ENCODE results near the gene GALNS. TPM values are rescaled to one million over a fixed set of nuclear protein-coding genes. Genes with fewer than 3 reads are reported as not detected.

The GALNS gene
- total and polyA plus RNA-seq, 2 of the 4 experiments (the other 2 are of a cell fraction): 7.2 to 32.5 TPM

DNA sequence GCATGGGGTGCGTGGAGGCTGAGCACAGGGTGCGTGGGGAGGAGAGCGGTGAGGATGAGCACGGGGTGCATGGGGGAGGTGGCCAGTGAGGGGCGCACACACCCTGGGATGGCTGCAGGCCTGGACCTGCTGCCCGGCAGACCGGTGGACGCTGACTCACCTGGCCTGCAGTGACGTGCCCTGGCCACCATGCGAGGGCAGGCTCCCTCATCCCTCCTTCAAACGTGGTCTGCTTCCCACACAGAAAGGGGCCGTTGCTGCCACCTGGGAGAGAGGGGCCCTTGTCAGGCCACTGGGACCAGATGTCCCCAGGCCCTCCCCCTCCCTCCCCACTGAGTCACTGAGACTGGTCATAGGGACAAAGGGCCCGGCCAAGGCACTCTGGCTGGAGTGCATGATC, 24.9 kb downstream of the GALNS start:
- no peak overlapping the region for H4K5ac ChIP-seq (ENCODE audit: low read depth, low read length)
- CTCF ChIA-PET: no interaction called here
- no peaks in the 10 kb centered on the region for H3K9me3 ChIP-seq (ENCODE audit: control insufficient read depth, insufficient read depth, low read length)
- H3K4ac ChIP-seq (ENCODE audit: low read depth, low read length): no peak overlapping the region
- TF ChIP-seq MXI1 (IDR thresholded peaks at IDR 0.05; ENCODE audit: borderline replicate concordance, low read depth, low read length) (no peak), CEBPB (IDR thresholded peaks at IDR 0.05; ENCODE audit: low read depth, low read length) (no peak), MAZ (IDR thresholded peaks at IDR 0.05; ENCODE audit: borderline replicate concordance, low read depth, low read length) (no peak)
- no peak overlapping the region for H3K4me3 ChIP-seq (ENCODE audit: insufficient read depth, low read depth, low read length)
- intact Hi-C loops (cut with micrococcal nuclease): no loop called here
- H2AK9ac ChIP-seq (replicated peaks; ENCODE audit: low read depth, low read length, poor library complexity): no peak overlapping the region
- H3K9ac ChIP-seq (ENCODE audit: low read depth, low read length): no peak overlapping the region
- no peak overlapping the region for H3K27ac ChIP-seq (ENCODE audit: insufficient read depth, low read length)
- H2BK120ac ChIP-seq (ENCODE audit: low read depth, low read length): no peak overlapping the region
- dilution Hi-C loops (cut with HindIII; ENCODE audit: low sequenced_read_pairs, unreplicated experiment): no loop called here
- WGBS, 2 experiments (ENCODE audit: extremely low coverage in 2 of 2, insufficient read length in 1 of 2): 90% methylated on average over 2 of the region's 13 CpGs; no CpG with 5 or more reads in 1 of the 2 experiments
- H3K18ac ChIP-seq (ENCODE audit: low read depth, low read length): no peak overlapping the region
- H3K27me3 ChIP-seq (ENCODE audit: control insufficient read depth, insufficient read depth, low read length): no peaks in the 10 kb centered on the region
- H3K4me2 ChIP-seq (ENCODE audit: low read depth, low read length): no peak overlapping the region
- H2BK5ac ChIP-seq (ENCODE audit: low read depth, low read length, poor library complexity, severe bottlenecking): no peak overlapping the region
- no TSS peak for BruUV-seq (replicated peaks)
- H3K23ac ChIP-seq (ENCODE audit: low read depth, low read length): no peak overlapping the region
- peaks cover 18% of the 10 kb centered on the region; the same call in 1 of the 2 replicates for H3K36me3 ChIP-seq (ENCODE audit: control insufficient read depth, insufficient read depth, low read length)
- no peak for ATAC-seq (ENCODE audit: low read depth)
- H4K91ac ChIP-seq (ENCODE audit: insufficient read depth, low read depth, low read length): no peak overlapping the region
- H2BK20ac ChIP-seq (ENCODE audit: low read depth, low read length): no peak overlapping the region
- H4K8ac ChIP-seq (ENCODE audit: low read depth in 2 of 2, low read length in 2 of 2): no peak overlapping the region
- POLR2A ChIA-PET (ENCODE audit: unreplicated experiment): no interaction called here
- H3K56ac ChIP-seq (ENCODE audit: extremely low read depth, insufficient read depth, low read length): no peak overlapping the region
- peaks cover 3% of the 10 kb centered on the region; the same call in 1 of the 2 replicates for H4K20me1 ChIP-seq (ENCODE audit: insufficient read depth, low read length)
- H2AFZ ChIP-seq (replicated peaks; ENCODE audit: low read length, poor library complexity): no peak overlapping the region
- H3K79me1 ChIP-seq (ENCODE audit: low read depth in 1 of 2, low read length in 2 of 2): no peaks in the 10 kb centered on the region
- H3K14ac ChIP-seq (replicated peaks; ENCODE audit: low read depth, low read length): no peak overlapping the region
- DNase-seq: no peak
- H3K4me1 ChIP-seq (ENCODE audit: control insufficient read depth, insufficient read depth, low read length): peaks cover 4% of the 10 kb centered on the region; the same call in 1 of the 2 replicates
- no peaks in the 10 kb centered on the region for H3K9me1 ChIP-seq (ENCODE audit: insufficient read depth, low read length)
- in situ Hi-C loops (cut with MboI; ENCODE audit: low sequenced_read_pairs): no loop called here
- H2BK15ac ChIP-seq (ENCODE audit: low read depth, low read length): no peak overlapping the region
- no peak overlapping the region for H2AK5ac ChIP-seq (ENCODE audit: low read depth, low read length)

All from IMR-90 (cell line).